IPS DF 19.7 (cell line): ENCODE measurements around the gene MIB2.

Experiments used
- DNase-seq: peaks from one replicate; pipeline ENCODE4 v3.0.0-alpha.2; 2013; ENCODE audit warnings: low read depth, low spot score

The MIB2 gene

GRCh38 chr1:1614204-1614953 lies 921 bp upstream of the MIB2 start:
- DNase-seq = no peak

GRCh38 chr1:1614954-1615255 lies 395 bp upstream of the MIB2 start:
- no peak for DNase-seq

- no peak for DNase-seq
Measured at GRCh38 chr1:1616045-1616790, 918 bp downstream of the MIB2 start.

GRCh38 chr1:1616838-1617237 lies 1.5 kb downstream of the MIB2 start:
- DNase-seq = no peak

- DNase-seq = no peak
Measured at GRCh38 chr1:1617516-1617915, 2.2 kb downstream of the MIB2 start.

GRCh38 chr1:1617925-1618324 lies 2.6 kb downstream of the MIB2 start:
- no peak for DNase-seq

- no peak for DNase-seq
Measured at GRCh38 chr1:1618396-1619068, 3.2 kb downstream of the MIB2 start.

- no peak for DNase-seq
Measured at GRCh38 chr1:1619917-1620361, 4.6 kb downstream of the MIB2 start.

- no peak for DNase-seq
Measured at GRCh38 chr1:1620433-1621139, 5.3 kb downstream of the MIB2 start.

GRCh38 chr1:1621173-1622009 lies 6.1 kb downstream of the MIB2 start:
- DNase-seq = no peak

- no peak for DNase-seq
Measured at GRCh38 chr1:1622010-1622787, 6.9 kb downstream of the MIB2 start.

- DNase-seq = no peak
Measured at GRCh38 chr1:1622788-1623094, 7.4 kb downstream of the MIB2 start.

- DNase-seq = no peak
Measured at GRCh38 chr1:1623181-1623630, 7.9 kb downstream of the MIB2 start.

GRCh38 chr1:1623631-1624442 lies 8.5 kb downstream of the MIB2 start:
- no peak for DNase-seq

GRCh38 chr1:1624443-1625403 lies 9.4 kb downstream of the MIB2 start:
- no peak for DNase-seq

- DNase-seq = no peak
Measured at GRCh38 chr1:1625404-1625775, 10.1 kb downstream of the MIB2 start.

GRCh38 chr1:1625824-1626206 lies 10.5 kb downstream of the MIB2 start:
- DNase-seq = no peak
